H7 (cell line): ENCODE data around the gene CLSTN2. TPM values are rescaled to one million over a fixed set of nuclear protein-coding genes. Genes with fewer than 3 reads are reported as not detected.

ENCODE experiments used
- DNase-seq: peaks from one replicate; pipeline ENCODE4 v3.0.0; 2012
- H3K27me3 ChIP-seq: 2 replicates; pipeline ENCODE4 v1.6.0; 2011; ENCODE audit warnings: mild to moderate bottlenecking, low read length; ENCODE audit not compliant: control insufficient read depth, insufficient read depth
- H3K36me3 ChIP-seq: replicated peaks from 2 replicates; pipeline ENCODE4 v1.5.1; 2011; ENCODE audit warnings: low read length; ENCODE audit not compliant: control insufficient read depth, insufficient read depth
- H3K4me3 ChIP-seq: 2 replicates; pipeline ENCODE4 v1.5.1; 2011; ENCODE audit warnings: low read depth, mild to moderate bottlenecking, control low read depth, low read length, moderate library complexity; ENCODE audit not compliant: insufficient read depth
- total RNA-seq: library from RNA; depleted of rRNA; stranded (reverse); fragments of >200 nt; shearing (Covaris generic); gene quantifications from 2 replicates; pipeline ENCODE4 v1.2.3, GENCODE V29; 2014

Gene CLSTN2
- total RNA-seq, 1 experiment from 2014 or later, result 0.10 TPM

DNA sequence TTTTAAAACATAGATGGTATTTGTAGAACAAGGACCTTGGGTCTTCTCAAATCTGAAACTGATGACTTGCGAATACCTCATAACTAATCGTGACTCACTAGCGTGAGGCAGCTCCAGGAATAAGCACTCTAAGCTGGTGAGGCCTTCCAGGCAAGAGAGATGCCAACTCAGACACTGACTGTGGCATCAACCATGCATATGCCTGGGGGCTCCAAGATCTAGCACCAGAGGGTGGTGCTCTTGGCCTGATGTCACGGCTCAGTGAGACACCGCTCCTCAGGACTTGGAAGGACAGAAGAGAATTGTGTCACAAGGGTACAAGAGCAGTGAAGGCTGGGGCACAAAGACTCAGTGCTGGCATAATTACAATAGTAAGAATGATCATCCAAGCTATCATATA is 617.9 kb downstream of the CLSTN2 start:
- Histone ChIP-seq H3K27me3 (no peaks in the 10 kb centered on the region; the same call in 1 of the 2 replicates), H3K4me3 (no peak overlapping the region), H3K36me3 (no peaks in the 10 kb centered on the region)
- no peak for DNase-seq

- H3K4me3 ChIP-seq, result no peak overlapping the region
- peak; percentile 36 for DNase-seq
- H3K27me3 ChIP-seq, result no peaks in the 10 kb centered on the region
- H3K36me3 ChIP-seq, result no peaks in the 10 kb centered on the region
These were observed 618.6 kb downstream of the CLSTN2 start for GRCh38 chr3:140553591-140553990.

DNA sequence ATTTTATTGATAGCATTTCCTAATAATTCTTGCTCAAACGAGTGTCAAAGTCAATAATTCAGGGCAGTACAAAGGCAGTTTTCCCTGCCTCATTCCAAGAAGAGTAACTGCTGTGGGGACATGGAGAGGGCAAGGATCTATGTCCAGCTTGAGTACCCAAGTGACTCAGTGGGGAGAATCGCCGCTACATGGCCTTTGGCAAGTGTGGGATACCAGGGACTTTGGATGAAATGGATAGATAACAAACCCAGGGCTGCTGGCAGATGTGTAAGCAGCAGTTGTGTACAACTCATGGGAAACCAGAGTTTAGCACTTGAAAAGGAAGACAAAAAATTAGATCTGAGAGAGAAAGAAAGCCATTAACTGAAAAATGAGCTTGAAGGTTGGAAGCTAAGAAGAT is 620.7 kb downstream of the CLSTN2 start:
- H3K36me3 ChIP-seq, result no peaks in the 10 kb centered on the region
- no peak for DNase-seq

GRCh38 chr3:140557476-140557875 is 622.5 kb downstream of the CLSTN2 start:
- H3K36me3 ChIP-seq, result no peaks in the 10 kb centered on the region
- DNase-seq, result no peak
- H3K27me3 ChIP-seq, result no peaks in the 10 kb centered on the region
- no peak overlapping the region for H3K4me3 ChIP-seq

More for the DNA sequence above, 620.7 kb downstream of the CLSTN2 start:
- Histone ChIP-seq H3K27me3 (no peaks in the 10 kb centered on the region), H3K4me3 (no peak overlapping the region)

DNA sequence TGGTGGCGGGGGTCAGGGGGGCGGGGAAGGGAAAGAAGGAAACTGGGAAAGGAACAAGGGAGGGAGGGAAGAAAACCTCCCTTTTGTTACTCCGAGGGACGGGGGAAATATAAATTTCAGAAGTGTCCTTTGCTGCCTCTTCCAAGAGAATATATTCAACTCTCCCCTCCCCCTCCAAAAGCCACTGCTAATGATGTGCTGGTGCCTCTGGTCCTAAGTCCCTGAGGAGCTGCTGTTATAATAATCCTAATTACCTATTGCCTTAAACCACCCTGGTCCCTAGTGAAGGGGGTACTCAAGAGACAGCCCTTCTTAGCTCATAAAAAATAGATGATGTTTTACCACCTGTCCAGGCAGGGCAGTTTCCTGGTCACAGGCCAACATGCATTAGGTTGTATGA is 624.6 kb downstream of the CLSTN2 start:
- no peaks in the 10 kb centered on the region for H3K27me3 ChIP-seq
- no peaks in the 10 kb centered on the region for H3K36me3 ChIP-seq
- no peak overlapping the region for H3K4me3 ChIP-seq
- DNase-seq, result no peak

GRCh38 chr3:140563206-140563760 is 628.3 kb downstream of the CLSTN2 start:
- Histone ChIP-seq H3K36me3 (no peaks in the 10 kb centered on the region), H3K27me3 (no peaks in the 10 kb centered on the region), H3K4me3 (no peak overlapping the region)
- DNase-seq, result no peak

DNA sequence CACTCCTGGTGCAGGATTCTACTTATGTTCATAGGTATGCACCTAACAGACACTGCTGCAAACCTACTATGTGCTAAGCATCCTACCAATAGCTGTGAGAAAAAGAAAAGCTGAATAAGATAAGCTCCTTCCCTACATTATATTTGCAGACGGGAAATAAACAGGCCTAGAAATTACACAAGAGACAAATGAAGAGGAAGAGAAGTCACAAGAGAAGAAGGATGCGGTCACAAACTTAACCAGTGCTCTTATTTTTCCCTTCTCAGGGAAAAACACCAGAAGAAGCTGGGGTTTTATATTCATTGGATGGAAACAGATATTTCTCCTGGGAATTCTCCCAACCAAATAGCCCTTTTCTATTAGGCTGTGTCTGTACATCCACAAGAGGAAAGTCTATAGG is 633.1 kb downstream of the CLSTN2 start:
- DNase-seq, result no peak
- Histone ChIP-seq H3K4me3 (no peak overlapping the region), H3K36me3 (no peaks in the 10 kb centered on the region), H3K27me3 (no peaks in the 10 kb centered on the region)

- H3K36me3 ChIP-seq, result no peaks in the 10 kb centered on the region
- DNase-seq, result no peak
- no peaks in the 10 kb centered on the region for H3K27me3 ChIP-seq
- no peak overlapping the region for H3K4me3 ChIP-seq
These were observed 634.0 kb downstream of the CLSTN2 start for GRCh38 chr3:140568842-140569520.

- no peak for DNase-seq
- no peak overlapping the region for H3K4me3 ChIP-seq
- no peaks in the 10 kb centered on the region for H3K36me3 ChIP-seq
- H3K27me3 ChIP-seq, result no peaks in the 10 kb centered on the region
These were observed 635.6 kb downstream of the CLSTN2 start for GRCh38 chr3:140570602-140571001.

GRCh38 chr3:140571836-140572235 is 636.9 kb downstream of the CLSTN2 start:
- no peaks in the 10 kb centered on the region for H3K36me3 ChIP-seq
- H3K27me3 ChIP-seq, result no peaks in the 10 kb centered on the region
- H3K4me3 ChIP-seq, result no peak overlapping the region
- DNase-seq, result no peak

DNA sequence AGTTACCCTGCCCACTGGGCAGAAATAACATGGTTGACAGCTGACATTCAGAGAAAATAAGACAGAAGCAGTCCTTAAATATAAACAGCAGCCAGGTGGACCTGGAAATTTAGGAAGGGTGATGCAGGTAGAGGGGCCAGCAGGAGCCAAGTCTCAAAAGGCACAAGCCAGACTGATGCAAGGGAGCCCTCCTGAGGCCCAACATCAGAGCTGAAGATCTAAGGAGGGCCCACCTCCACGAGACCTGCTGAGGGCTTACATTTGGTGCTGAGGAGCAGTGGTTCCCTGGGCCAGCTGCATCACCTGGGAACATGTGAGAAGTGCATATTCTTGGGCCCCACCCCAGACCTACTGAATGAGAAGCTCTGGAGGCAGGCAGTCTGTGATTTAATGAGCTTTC is 637.3 kb downstream of the CLSTN2 start:
- Histone ChIP-seq H3K27me3 (no peaks in the 10 kb centered on the region), H3K4me3 (no peak overlapping the region), H3K36me3 (no peaks in the 10 kb centered on the region)
- DNase-seq, result peak; percentile 8

- no peaks in the 10 kb centered on the region for H3K27me3 ChIP-seq
These were observed 638.0 kb downstream of the CLSTN2 start for GRCh38 chr3:140573011-140573410.

DNA sequence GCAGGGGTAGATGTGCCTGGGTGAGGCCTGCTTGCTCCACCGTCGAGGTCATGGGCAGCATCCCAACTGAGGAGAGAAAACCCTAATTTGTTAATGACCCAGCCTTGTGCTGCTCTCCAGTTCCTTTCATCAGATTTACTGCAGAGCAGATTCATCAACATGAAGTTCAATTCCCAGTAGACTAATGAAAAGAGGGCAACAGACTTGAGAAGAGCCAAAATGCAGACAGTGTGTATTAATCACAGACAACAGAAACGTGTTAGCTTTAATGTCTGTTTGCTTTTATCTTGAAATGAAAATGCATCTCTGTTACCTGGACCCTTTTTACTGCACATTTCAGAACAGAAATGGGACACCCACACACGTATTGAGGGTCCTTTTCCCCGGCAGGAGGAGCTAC is 639.4 kb downstream of the CLSTN2 start:
- Histone ChIP-seq H3K4me3 (no peak overlapping the region), H3K27me3 (no peaks in the 10 kb centered on the region), H3K36me3 (no peaks in the 10 kb centered on the region)
- DNase-seq, result no peak

More at GRCh38 chr3:140573011-140573410, 638.0 kb downstream of the CLSTN2 start:
- DNase-seq, result no peak
- Histone ChIP-seq H3K4me3 (no peak overlapping the region), H3K36me3 (no peaks in the 10 kb centered on the region)

DNA sequence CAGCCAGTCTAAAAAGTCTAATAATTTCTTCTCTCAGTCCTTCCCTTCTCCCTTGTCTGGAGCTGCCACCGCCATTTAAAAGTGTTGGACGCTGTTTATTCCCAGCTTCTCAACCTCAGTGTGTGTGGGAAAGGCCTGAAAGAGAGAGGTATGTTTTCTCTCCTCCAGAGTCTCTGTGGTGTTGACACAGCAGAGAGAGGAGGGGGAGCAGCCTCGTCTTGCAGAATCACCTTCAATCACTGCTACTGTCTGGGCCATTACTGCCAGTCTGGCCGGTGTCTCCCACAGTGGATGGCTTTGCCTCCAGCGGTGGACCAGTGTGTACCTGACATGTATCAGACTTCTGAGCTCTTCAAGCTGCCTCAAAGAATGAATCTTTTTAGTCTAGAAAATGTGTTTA is 641.5 kb downstream of the CLSTN2 start:
- H3K27me3 ChIP-seq, result no peaks in the 10 kb centered on the region
- no peak overlapping the region for H3K4me3 ChIP-seq
- no peaks in the 10 kb centered on the region for H3K36me3 ChIP-seq
- DNase-seq, result no peak

GRCh38 chr3:140577911-140578310 is 642.9 kb downstream of the CLSTN2 start:
- Histone ChIP-seq H3K27me3 (no peaks in the 10 kb centered on the region), H3K36me3 (no peaks in the 10 kb centered on the region), H3K4me3 (no peak overlapping the region)
- DNase-seq, result no peak
